Activated CD8-positive, alpha-beta memory T cell treated with anti-CD3 and anti-CD28 coated beads for 48 hours (primary cell): Measurements from ENCODE around the gene KANSL1L.

Experiments
- DNase-seq, 3 experiments: peaks; one replicate each; pipeline ENCODE4 v3.0.0-alpha.2; 2020; ENCODE audit warnings: low read depth in 2 of 3, low spot score in 2 of 3

KANSL1L gene

DNA sequence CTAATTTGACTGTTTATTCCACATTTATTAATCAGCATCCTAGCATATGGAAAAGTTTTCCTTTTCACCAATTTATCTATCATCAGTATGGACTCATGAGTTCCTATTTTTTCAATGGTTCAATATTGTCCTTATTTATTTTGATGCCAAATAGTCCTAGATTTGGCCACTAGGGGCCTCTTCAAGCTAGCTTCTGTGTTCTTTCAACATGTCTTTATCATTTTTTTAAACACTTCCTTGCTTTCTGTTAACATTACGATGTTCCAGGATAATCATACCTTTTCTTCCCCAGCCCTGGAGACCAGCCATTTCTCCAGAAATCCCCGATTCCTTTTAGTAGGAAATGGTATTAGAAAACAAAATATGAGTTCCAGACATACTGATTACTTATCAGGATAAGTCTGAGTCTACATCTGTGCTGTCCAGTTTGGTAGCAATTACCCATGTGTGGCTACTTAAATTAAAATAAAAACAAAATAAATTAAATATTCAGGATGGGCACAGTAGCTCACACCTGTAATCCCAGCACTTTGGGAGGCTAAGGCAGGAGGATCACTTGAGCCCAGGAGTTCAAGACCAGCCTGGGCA lies 98.2 kb downstream of the KANSL1L start:
- DNase-seq: no peak

GRCh38 chr2:210072493-210072892 lies 98.7 kb downstream of the KANSL1L start:
- no peak for DNase-seq

- no peak for DNase-seq
Measured at GRCh38 chr2:210063306-210063705, 107.9 kb downstream of the KANSL1L start.

GRCh38 chr2:210055825-210056224 lies 115.4 kb downstream of the KANSL1L start:
- DNase-seq: no peak

DNA sequence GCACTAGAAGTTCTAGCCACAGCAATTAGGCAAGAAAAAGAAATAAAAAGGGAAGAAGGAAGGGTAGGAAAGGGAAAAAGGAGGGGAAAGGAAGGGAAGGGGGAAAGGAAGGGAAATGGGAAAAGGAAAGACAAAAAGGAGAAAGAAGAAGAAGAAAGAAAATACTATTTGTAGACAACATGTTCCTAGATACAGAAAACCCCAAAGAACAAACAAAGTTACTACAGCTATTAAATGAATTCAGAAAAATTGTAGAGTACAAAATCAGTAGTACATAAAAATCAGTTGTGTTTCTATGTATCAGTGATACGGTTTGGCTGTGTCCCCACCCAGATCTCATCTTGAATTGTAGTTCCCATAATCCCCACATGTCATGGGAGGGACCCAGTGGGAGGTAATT lies 116.5 kb downstream of the KANSL1L start:
- no peak for DNase-seq

- DNase-seq: no peak
Measured at GRCh38 chr2:210050885-210051284, 120.3 kb downstream of the KANSL1L start.

DNA sequence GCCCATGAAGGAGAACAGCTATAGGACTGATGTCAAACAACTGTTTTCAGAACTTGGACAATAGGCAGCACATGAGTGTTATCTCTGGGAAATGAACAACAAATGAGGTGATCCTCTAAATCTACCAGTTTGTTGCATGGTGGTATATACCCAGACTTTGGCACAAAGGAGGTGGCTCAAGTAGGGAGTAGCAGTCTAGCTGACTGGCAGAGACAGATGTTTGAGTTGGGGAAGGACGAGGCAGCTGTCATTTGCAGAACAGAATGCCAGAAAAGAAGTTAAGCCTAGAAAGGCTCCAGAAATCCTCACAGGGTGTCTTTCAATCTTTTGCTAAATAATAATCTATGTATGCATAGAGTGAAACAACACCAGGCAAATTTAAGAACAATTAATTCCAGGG lies 121.4 kb downstream of the KANSL1L start:
- DNase-seq: no peak

DNA sequence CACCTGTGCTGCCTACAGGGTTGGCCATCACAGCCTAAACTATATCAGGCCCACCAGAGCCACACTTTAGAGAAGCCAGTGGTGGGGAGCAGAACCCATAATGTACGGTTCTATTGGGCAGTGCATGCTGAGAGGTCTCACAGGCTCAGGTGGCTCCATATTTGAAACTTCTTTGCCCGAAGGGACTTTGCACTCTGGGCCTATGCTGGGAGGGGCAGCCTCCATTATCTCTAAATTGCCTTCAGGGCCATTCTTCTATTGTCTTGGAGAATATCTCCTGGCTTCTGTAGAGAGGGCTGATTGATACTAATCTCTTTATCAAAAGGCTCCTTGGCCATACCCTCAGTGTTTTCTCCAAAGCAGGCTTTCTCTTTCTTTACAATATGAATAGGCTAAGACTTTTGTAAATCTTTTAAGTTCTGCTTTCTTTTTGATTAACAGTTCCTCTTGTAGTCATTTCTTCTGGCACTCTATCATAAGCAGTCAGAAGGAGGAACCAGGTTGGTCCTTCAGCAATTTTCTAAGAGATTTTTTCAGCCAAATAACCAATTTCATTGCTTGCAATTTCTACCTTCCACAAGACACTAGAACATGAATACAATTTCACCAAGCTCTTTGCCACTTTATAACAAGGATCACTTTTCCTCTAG lies 124.2 kb downstream of the KANSL1L start:
- no peak for DNase-seq

DNA sequence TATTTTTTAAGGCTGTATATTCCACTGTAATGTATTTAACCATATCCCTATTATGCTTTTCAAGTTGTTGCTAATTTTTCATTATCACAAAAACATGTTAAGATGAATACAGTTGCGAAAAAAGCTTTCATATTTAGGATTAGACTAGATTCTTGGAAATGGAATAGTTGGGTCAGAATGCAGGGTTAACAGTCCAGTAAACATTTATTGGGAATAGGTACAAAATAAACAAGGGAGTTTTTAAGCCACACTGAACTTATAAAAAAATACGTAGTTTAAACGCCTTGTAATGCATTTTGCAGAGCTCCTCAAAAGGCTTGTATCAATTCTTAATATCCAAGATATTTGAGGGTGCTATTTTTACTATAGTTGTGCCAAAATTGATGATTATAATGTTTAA lies 133.1 kb downstream of the KANSL1L start:
- DNase-seq: no peak

- DNase-seq: no peak
Measured at GRCh38 chr2:210035679-210036078, 135.5 kb downstream of the KANSL1L start.

GRCh38 chr2:210034087-210034683 lies 137.0 kb downstream of the KANSL1L start:
- no peak for DNase-seq

- no peak for DNase-seq
Measured at GRCh38 chr2:210028178-210028577, 143.0 kb downstream of the KANSL1L start.

GRCh38 chr2:210027608-210028007 lies 143.6 kb downstream of the KANSL1L start:
- no peak for DNase-seq

DNA sequence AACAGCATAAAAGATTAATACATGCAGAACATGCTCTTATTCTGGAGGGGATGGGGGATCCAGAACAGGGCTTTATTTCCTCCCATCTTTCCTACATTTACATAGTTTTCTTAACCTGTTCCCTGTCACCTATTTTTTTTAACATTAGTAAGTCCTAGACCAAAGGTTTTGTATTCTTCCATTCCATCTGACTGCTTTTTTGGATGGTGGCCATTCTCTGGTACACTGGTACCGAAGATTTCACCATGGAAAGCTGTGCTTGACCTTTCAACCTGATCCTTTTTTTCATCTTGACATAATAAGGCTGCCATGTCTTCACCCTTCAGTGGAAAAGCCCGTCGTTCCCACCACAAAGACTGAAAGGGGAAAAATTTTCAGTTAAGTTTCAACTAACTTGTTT lies 148.4 kb downstream of the KANSL1L start:
- DNase-seq: no peak

GRCh38 chr2:210020138-210020537 lies 151.1 kb downstream of the KANSL1L start:
- no peak for DNase-seq

DNA sequence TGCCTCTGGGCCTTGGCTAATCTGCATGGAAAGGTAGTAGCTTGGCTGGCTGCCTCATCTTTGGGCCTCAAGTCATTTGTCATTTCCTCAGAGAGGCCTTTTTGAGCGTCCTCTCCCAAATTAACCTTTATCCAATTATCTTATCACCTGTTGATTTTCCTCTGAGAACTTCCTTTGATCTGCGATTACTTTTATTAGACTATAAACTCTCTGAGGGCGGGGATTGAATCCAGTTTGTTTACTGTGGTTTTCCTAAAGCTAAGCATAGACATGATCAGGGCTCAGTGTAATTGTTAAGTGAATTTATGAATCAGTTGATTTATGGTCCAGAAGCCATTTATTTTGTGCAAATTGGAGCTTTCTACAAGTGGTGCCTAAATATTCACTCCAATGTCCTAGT lies 161.3 kb downstream of the KANSL1L start:
- DNase-seq: no peak

- no peak for DNase-seq
Measured at GRCh38 chr2:210009126-210009525, 162.1 kb downstream of the KANSL1L start.

DNA sequence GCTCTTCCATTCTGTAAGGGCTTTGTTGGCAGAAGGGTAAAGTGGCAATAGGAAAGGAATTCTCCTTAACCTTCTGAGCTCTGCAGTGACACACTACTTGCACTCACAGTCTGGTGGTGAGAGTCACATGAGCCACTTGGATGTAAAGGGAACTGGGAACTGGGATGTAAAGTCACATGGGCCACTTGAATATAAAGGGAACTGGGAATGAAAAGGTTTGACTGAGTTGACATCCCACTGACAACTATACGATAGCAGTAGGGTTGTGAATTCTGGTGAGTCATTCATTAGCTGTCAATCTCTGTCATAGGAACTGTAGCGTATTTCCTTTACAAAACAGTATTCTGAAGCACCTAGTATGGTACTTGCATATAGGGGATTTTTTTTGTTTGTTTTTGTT lies 163.3 kb downstream of the KANSL1L start:
- no peak for DNase-seq

DNA sequence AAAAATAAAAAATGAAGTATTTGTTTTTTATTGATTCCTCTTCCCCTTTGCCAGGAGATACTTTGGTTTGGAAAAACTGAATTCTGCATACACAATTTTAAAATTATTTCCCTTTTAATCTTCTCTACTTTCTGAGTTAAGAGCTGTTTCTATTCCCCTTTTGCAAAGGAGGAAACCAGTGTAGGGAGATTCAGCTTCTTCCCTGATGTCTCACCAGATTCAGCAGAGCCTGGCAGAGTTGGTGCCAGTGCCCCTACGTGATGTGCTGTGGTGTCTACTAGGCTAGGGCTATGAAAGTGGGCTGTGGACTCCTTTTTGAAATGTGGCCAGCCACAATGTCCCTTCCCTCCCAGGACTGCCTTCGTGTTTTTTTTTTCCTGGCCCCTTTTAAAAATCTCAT lies 166.3 kb downstream of the KANSL1L start:
- DNase-seq: no peak

DNA sequence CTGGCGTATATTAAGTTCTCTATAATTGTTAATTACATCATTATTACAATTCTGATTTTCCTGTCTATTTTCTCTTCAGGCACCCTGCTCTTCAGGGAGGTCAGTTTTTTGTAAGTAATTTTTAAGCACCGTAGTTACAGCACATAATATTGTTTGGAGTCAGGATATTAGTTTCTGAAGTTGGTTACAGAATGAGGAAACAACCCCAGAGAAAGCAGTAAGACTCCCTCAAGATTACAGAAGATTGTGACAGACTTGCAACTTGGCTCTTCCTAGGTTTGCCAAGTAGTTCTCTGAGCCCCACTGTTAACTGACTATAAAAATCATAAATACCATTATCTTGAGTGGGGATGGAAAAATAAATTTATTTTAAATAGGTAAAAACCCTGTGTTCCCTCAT lies 167.8 kb downstream of the KANSL1L start:
- DNase-seq: no peak

DNA sequence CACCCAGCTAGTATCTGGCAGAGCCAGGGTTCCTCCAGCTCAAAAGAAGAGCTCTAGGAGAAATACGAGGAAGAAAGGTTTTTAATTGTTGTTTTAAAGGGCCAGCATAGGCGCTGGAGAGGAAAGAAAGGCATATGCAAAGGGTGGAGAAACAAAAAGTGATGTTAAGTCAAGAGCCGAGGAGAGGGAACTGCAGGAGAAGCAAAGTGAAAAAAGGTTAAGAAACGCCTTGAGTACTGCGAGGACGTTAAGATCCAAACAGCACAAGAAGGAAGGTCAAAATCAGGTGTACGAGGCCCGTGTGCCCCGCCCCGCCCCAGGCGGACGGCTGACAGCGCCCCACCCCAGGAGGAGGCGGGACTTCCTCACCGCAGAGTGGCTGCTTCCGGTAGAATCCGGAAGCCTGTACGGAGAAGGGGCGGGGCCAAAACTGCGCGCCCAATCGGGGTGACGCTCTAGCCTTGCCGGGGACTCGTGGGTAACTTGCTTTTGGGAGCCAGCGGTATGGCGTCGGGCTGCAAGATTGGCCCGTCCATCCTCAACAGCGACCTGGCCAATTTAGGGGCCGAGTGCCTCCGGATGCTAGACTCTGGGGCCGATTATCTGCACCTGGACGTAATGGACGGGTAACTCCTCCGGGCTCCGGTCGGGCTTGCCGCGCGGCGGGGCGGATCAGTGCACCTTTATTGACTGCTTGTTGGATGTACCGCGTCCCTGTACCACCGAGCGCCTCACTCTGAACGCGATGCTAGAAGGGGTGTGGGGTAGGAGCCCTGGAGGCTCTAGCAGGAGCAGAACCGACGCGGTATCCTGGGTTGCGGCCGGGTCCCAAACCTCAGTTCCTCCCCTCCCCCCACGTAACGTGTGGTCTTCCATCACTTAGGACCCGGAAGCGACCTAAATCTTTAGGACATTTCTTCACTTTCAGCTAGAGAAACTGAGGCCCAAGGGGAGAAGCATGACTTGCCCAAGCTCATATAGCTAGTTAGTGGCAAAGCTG lies 168.8 kb downstream of the KANSL1L start, which contains the start of gene RPE:
TSS of gene RPE (plus strand) at position 481 of the 1,000 bp plus-strand sequence. CDS start at position 505, 24 bp downstream.
- peak; percentile 90 to 93 (median 90) for DNase-seq
